ENCODE results near the gene RSBN1. TPM values are rescaled to one million over a fixed set of nuclear protein-coding genes. Genes with fewer than 3 reads are reported as not detected.

Gene RSBN1
- total RNA-seq: 8.8 and 12.9 TPM in 2 replicates

DNA sequence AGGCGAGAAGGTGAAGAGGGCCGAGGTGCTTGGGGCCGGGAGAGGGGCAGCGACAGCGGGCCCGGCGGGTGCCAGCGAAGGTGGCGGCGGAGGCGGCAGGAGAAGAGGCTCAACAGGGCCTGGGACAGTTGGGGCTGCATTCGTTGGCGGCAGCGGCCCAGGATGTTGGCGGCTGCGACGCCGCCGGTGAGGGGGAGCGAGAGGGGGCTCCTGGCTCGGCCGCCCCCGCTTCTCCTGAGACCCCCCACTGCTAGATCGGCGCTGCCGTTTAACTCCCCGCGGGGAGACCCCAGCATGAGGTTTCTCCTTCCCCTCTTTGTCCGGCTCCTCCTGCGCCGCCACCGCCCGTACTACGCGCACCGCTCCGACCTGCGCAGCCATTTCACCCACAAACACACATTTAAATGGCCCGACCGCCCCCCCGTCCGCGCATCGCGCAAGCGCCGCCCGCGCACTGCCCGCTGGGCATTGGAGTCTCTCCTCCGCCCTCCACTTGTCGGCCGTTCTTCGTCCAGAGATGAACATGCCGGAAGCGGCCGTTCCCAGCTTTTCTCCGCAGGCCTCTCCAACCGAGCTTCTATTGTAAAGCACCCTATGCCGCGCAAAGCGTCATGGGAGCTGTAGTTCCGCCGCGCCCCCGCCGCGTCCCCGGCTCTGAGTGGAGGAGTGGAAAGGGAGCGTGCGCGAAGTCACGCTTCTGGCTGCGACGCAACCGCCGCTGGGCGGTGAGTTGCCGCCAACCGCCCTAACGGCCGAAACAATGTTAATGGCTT is at the start of gene RSBN1:
RSBN1 (minus strand) TSS at position 589 of the 773 bp plus-strand sequence; CDS start at position 525, 64 bp downstream.

DNA sequence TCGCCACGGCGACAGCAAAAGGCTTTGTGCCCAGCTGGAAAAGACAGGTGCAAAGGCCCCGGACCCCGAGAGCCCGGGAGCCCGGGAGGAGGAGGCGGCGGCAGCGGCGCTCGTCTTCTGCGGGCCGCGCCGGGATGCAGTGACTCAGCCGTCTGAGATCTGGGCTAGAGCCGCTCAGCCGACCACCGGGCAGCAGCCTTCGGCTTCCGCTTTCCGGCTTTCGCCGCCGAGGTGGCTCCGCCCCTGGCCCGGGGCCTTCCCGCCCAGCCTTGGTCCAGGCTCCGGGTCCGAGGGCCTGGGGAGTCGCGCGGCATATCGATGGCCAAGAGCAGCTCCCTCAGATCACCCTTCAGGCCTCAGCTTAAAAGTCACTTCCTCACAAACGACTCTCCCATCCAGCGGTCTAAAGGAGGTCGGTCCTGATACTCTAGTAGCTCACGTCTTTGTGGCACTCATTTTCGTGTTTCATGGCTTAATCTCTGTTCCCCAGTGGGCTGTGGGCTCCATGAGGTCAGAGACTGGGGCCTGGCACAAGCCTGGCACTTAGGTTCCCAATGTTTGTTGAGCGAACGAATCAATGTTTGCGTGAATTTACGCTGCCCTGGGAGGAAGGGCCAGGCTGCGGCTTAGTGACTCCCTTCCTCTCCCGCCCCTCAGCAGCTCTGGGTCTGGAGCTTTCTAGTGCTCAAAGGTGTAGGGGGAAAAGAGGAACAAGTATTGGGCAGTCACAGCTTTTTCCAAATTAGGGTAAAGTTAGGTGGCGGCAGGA is 52.8 kb downstream of the RSBN1 start, which contains the start of gene PHTF1:
PHTF1 (minus strand) TSS at position 154 of the 769 bp plus-strand sequence. CDS start 783 bp downstream, outside the sequence.

Other genes with a start within 250 kb of the RSBN1 start
- gene PHTF1, start 53.0 kb downstream of the RSBN1 start, total RNA-seq: 23.3 and 25.7 TPM in 2 replicates
- 0.37 and 0.59 TPM in 2 replicates for gene PTPN22, start 59.2 kb upstream of the RSBN1 start, total RNA-seq
- gene BCL2L15, start 75.1 kb upstream of the RSBN1 start, total RNA-seq: 0.59 and 1.8 TPM in 2 replicates
- 15.1 and 15.4 TPM in 2 replicates for gene AP4B1, start 92.3 kb upstream of the RSBN1 start, total RNA-seq
- 5.9 and 9.0 TPM in 2 replicates for gene DCLRE1B, start 92.8 kb upstream of the RSBN1 start, total RNA-seq
- gene HIPK1, start 116.8 kb upstream of the RSBN1 start, total RNA-seq: 11.4 and 17.0 TPM in 2 replicates
- gene OLFML3, start 167.0 kb upstream of the RSBN1 start, total RNA-seq: 19.8 and 22.7 TPM in 2 replicates